Peyer's patch (tissue), 4 donors: ENCODE data around the gene ZNF428. TPM values are rescaled to one million over a fixed set of nuclear protein-coding genes. Genes with fewer than 3 reads are reported as not detected.

Experiments
- DNase-seq, 3 donors: peaks; one replicate each; pipeline ENCODE4 v3.0.0-alpha.2; 2017 to 2019
- H3K27ac ChIP-seq, 4 donors: fragments of 200-600 bp; sonication (generic); one replicate each; pipeline ENCODE4 v1.5.1; 2016 to 2019
- H3K27me3 ChIP-seq, 2 donors: fragments of 200-600 bp; sonication (generic); one replicate each; pipeline ENCODE4 v1.5.1; 2019
- H3K36me3 ChIP-seq, 3 donors: fragments of 200-600 bp; sonication (generic); one replicate each; pipeline ENCODE4 v1.5.1; 2016 to 2019
- H3K4me1 ChIP-seq, 4 donors: fragments of 200-600 bp; sonication (generic); one replicate each; pipeline ENCODE4 v1.5.1; 2016 to 2019
- H3K4me3 ChIP-seq, 4 donors: fragments of 200-600 bp; sonication (generic); 1 replicate in 3 of 4; 2 replicates in 1 of 4; pipeline ENCODE4 v1.5.1; 2016 to 2019; ENCODE audit warnings: mild to moderate bottlenecking in 1 of 4
- H3K9me3 ChIP-seq, 4 donors: fragments of 200-600 bp; sonication (generic); one replicate each; pipeline ENCODE4 v1.5.1; 2016 to 2019; ENCODE audit warnings: mild to moderate bottlenecking in 1 of 4
- POLR2A ChIP-seq, 2 donors: fragments of 450-650 bp; IDR thresholded peaks; one replicate each; pipeline ENCODE4 v1.5.1; 2017; ENCODE audit warnings: antibody characterized with exemption in 2 of 2, mild to moderate bottlenecking in 2 of 2, moderate library complexity in 2 of 2
- total RNA-seq, 4 donors: library from RNA; depleted of rRNA; stranded (reverse); fragments of >200 nt; gene quantifications; one replicate each; pipeline ENCODE4 v1.1.0, GENCODE V29; 2016
- TF ChIP-seq, protein P1 (sequence below), 6 experiments: fragments of 450-650 bp in 4 of 6; fragments of 200-600 bp in 2 of 6; sonication (generic) in 1 of 6; IDR thresholded peaks; one replicate each; pipeline ENCODE4 v1.5.1; 2017 to 2019; ENCODE audit warnings: antibody characterized with exemption in 6 of 6, mild to moderate bottlenecking in 3 of 6, moderate library complexity in 1 of 6

The ZNF428 gene
- total RNA-seq, 4 donors from 2014 or later = 10.5 to 28.1 (median 11.6) TPM

DNA sequence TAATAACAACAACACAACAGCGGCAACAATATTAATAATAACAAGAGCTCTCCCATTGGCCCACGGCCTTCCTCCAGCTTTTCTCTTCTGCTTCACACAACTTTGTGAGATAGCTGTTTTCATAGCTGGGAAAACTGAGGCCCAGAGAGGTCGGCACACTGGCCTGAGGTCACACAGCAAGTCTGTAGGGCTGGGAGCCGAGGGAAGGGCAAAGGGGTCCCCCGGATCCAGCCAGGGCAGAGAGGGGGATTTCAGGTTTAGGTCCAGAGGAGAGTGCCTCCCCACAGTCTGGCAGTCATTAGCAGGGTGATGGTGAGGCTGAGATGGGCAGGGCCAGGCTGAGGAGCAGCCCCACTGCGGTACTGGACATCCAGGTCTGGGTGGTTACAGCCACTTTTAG lies 29.2 kb upstream of the ZNF428 start:
- Histone ChIP-seq H3K36me3 (peaks cover 0 to 21% (median 0%) of the 10 kb centered on the region in 3 donors), H3K27ac (no peak overlapping the region), H3K4me3 (no peak overlapping the region), H3K4me1 (no peaks in the 10 kb centered on the region), H3K9me3 (no peaks in the 10 kb centered on the region), H3K27me3 (no peaks in the 10 kb centered on the region)
- no peak for DNase-seq
- no peak for TF ChIP-seq POLR2A (IDR thresholded peaks at IDR 0.05)
- TF ChIP-seq, protein P1, sequence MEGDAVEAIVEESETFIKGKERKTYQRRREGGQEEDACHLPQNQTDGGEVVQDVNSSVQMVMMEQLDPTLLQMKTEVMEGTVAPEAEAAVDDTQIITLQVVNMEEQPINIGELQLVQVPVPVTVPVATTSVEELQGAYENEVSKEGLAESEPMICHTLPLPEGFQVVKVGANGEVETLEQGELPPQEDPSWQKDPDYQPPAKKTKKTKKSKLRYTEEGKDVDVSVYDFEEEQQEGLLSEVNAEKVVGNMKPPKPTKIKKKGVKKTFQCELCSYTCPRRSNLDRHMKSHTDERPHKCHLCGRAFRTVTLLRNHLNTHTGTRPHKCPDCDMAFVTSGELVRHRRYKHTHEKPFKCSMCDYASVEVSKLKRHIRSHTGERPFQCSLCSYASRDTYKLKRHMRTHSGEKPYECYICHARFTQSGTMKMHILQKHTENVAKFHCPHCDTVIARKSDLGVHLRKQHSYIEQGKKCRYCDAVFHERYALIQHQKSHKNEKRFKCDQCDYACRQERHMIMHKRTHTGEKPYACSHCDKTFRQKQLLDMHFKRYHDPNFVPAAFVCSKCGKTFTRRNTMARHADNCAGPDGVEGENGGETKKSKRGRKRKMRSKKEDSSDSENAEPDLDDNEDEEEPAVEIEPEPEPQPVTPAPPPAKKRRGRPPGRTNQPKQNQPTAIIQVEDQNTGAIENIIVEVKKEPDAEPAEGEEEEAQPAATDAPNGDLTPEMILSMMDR (IDR thresholded peaks at IDR 0.05) = no peak

DNA sequence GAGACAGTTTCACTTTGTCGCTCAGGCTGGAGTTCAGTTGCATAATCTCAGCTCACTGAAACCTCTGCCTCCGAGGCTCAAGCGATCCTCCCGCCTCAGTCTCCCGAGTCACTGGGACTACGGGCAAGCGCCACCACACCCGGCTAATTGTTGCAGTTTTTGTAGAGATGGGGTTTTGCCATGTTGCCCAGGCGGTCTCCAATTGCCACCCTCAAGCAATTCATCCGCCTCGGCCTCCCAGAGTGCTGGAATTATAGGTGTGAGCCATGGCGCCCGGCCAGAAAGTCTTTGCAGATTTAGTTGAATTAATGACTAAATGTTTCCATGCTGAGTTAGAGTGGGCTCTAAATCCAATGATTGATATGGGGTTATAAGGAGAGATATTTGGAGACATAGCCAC lies 24.8 kb upstream of the ZNF428 start:
- TF ChIP-seq, protein P1 (IDR thresholded peaks at IDR 0.05) = no peak
- no peak for TF ChIP-seq POLR2A (IDR thresholded peaks at IDR 0.05)

DNA sequence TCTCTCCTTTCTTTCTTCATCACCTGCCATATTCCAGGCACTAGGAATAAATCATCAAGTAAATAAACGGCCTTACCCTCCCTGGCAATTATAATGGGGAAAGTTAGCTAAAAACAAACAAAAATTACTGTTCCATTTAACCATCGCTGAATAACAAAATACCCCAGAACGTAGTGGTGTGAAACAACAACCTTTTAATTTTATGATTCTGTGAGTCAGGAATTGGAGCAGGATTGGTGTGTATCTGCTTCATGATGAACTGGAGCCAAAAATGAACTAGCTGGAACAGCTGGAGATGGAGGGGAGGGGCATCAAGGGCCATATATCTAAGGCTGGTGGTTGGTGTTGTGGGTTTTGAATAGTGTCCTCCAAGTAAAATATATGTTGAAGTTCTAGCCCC lies 23.9 kb upstream of the ZNF428 start:
- Histone ChIP-seq H3K9me3 (no peaks in the 10 kb centered on the region), H3K27me3 (no peaks in the 10 kb centered on the region), H3K4me1 (peaks cover 0 to 13% (median 6%) of the 10 kb centered on the region in 4 donors), H3K27ac (no peak overlapping the region), H3K4me3 (no peak overlapping the region), H3K36me3 (peaks cover 0 to 9% (median 0%) of the 10 kb centered on the region in 3 donors)
- TF ChIP-seq POLR2A (IDR thresholded peaks at IDR 0.05) = no peak
- TF ChIP-seq, protein P1 (IDR thresholded peaks at IDR 0.05) = no peak
- no peak for DNase-seq

More for the DNA sequence above, 24.8 kb upstream of the ZNF428 start:
- H3K36me3 ChIP-seq = peaks cover 0 to 17% (median 0%) of the 10 kb centered on the region in 3 donors
- peaks cover 0 to 10% (median 6%) of the 10 kb centered on the region in 4 donors for H3K4me1 ChIP-seq
- no peak overlapping the region for H3K4me3 ChIP-seq
- H3K27me3 ChIP-seq = no peaks in the 10 kb centered on the region
- H3K27ac ChIP-seq = no peak overlapping the region
- H3K9me3 ChIP-seq = no peaks in the 10 kb centered on the region
- DNase-seq = no peak

DNA sequence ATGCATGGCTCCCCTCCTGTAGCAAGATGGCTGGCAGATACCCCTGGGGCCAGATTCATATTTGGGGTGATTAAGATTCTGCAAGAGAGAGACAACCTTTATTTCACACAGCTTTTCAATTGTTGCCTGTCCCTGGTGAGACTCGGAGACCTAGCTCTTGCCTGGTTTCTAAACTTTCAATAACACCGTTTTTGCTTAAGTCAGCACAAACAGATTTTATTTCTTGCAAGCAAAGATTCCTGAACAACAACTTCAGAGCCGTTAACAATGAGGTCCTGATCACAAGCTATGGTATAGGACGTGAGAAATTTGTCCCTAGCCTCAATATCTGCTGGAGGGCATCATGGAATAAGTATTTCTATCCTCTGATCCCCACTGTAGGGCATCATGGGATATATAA lies 23.1 kb upstream of the ZNF428 start:
- Histone ChIP-seq H3K4me3 (no peak overlapping the region), H3K9me3 (no peaks in the 10 kb centered on the region), H3K4me1 (peaks cover 0 to 13% (median 6%) of the 10 kb centered on the region in 4 donors), H3K27me3 (no peaks in the 10 kb centered on the region), H3K27ac (no peak overlapping the region), H3K36me3 (peaks cover 0 to 6% (median 0%) of the 10 kb centered on the region in 3 donors)
- TF ChIP-seq POLR2A (IDR thresholded peaks at IDR 0.05) = no peak
- no peak for DNase-seq

DNA sequence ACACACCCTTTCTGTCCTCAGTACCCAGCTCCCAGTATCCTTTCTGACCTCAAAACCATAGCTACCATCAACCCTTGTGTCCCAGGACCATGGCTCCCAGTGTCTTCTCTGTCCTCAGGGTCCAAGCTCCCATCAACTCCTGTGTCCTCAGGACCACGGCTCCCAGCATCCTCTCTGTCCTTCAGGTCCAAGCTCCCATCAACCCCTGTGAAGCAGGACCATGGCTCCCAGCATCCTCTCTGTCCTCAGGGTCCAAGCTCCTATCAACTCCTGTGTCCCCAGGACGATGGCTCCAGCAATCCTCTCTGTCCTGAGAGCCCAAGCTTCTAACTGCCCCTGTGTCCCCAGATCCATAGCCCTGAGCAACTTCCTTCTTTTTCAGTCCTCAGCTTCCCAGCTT lies 21.9 kb upstream of the ZNF428 start:
- no peak overlapping the region for H3K4me3 ChIP-seq
- DNase-seq = no peak
- peaks cover 0 to 13% (median 6%) of the 10 kb centered on the region in 4 donors for H3K4me1 ChIP-seq
- TF ChIP-seq POLR2A (IDR thresholded peaks at IDR 0.05) = no peak
- TF ChIP-seq, protein P1 (IDR thresholded peaks at IDR 0.05) = no peak
- no peaks in the 10 kb centered on the region for H3K27me3 ChIP-seq
- H3K27ac ChIP-seq = no peak overlapping the region
- H3K36me3 ChIP-seq = no peaks in the 10 kb centered on the region
- H3K9me3 ChIP-seq = no peaks in the 10 kb centered on the region

DNA sequence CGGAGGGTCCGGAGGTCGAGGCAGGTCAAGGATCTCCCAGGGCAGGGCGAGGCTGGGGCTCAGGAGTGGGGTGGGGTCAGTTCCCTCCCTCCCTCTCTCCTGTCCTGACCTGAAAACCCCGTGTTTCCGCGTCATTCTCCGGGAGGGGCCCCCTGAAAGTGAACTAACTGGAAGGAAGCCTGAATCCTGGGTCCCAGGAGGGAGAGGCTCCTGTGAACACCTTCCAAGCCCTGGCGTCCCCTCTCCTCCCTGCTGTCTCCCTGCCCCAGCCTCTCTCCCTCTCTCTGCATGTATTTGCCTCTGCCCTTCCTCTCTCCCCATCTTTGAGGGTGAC lies 21.0 kb upstream of the ZNF428 start:
- H3K27me3 ChIP-seq = no peaks in the 10 kb centered on the region
- H3K27ac ChIP-seq = peak overlapping the region in 1 of 4 donors; percentile 30
- H3K4me1 ChIP-seq = peaks cover 0 to 13% (median 6%) of the 10 kb centered on the region in 4 donors
- H3K9me3 ChIP-seq = no peaks in the 10 kb centered on the region
- no peak for TF ChIP-seq POLR2A (IDR thresholded peaks at IDR 0.05)
- TF ChIP-seq, protein P1 (IDR thresholded peaks at IDR 0.05) = no peak
- DNase-seq = no peak
- H3K4me3 ChIP-seq = peak overlapping the region in 3 of 4 donors; percentile 53 to 64 (median 62)
- no peaks in the 10 kb centered on the region for H3K36me3 ChIP-seq
